Inflammatory macrophage (primary cell): Measurements from ENCODE around the gene ETV1.

Source experiments
- DNase-seq, 2 donors: peaks; one replicate each; pipeline ENCODE4 v3.0.0-alpha.2; 2020 to 2022
- total RNA-seq, 18 experiments: gene quantifications; one replicate each; lab custom pipeline; 2026; ENCODE audit warnings: mixed read lengths in 6 of 18, inconsistent platforms in 2 of 18; lab: John Stamatoyannopoulos, UW

Gene ETV1
- 0.04 to 0.68 (median 0.19) reads per million in 18 experiments for total RNA-seq

GRCh38 chr7:13989126-13989948, at the start of gene ETV1:
Gene ETV1, minus strand, starts transcription at chr7:13989666. Its CDS starts 614 bp downstream, at chr7:13989052.
- peak; percentile 4 to 16 for DNase-seq

- no peak for DNase-seq
Observed at GRCh38 chr7:14024406-14024805, 34.9 kb upstream of the ETV1 start.

GRCh38 chr7:14023838-14024237, 34.4 kb upstream of the ETV1 start:
- no peak for DNase-seq

GRCh38 chr7:14023342-14023741, 33.9 kb upstream of the ETV1 start:
- DNase-seq: no peak

- no peak for DNase-seq
Observed at GRCh38 chr7:14021069-14021468, 31.6 kb upstream of the ETV1 start.

GRCh38 chr7:14020339-14020900, 31.0 kb upstream of the ETV1 start:
- DNase-seq: no peak

GRCh38 chr7:14018751-14019150, 29.3 kb upstream of the ETV1 start:
- no peak for DNase-seq

- no peak for DNase-seq
Observed at GRCh38 chr7:14016950-14017349, 27.5 kb upstream of the ETV1 start.

- DNase-seq: no peak
Observed at GRCh38 chr7:14013898-14014297, 24.4 kb upstream of the ETV1 start.

- no peak for DNase-seq
Observed at GRCh38 chr7:14009453-14010418, 20.3 kb upstream of the ETV1 start.

- no peak for DNase-seq
Observed at GRCh38 chr7:14001139-14001538, 11.7 kb upstream of the ETV1 start.

GRCh38 chr7:14000247-14000646, 10.8 kb upstream of the ETV1 start:
- DNase-seq: no peak

- DNase-seq: no peak
Observed at GRCh38 chr7:13998866-13999265, 9.4 kb upstream of the ETV1 start.

- no peak for DNase-seq
Observed at GRCh38 chr7:13992596-13992964, 3.1 kb upstream of the ETV1 start.

- DNase-seq: no peak
Observed at GRCh38 chr7:13991791-13992595, 2.5 kb upstream of the ETV1 start.

- peak; percentile 78 to 85 for DNase-seq
Observed at GRCh38 chr7:13990984-13991790, 1.7 kb upstream of the ETV1 start.

- DNase-seq: peak; percentile 47 to 73
Observed at GRCh38 chr7:13990319-13990983, 985 bp upstream of the ETV1 start.

GRCh38 chr7:13989949-13990305, 461 bp upstream of the ETV1 start:
- no peak for DNase-seq

GRCh38 chr7:13988731-13989125, 738 bp downstream of the ETV1 start:
- no peak for DNase-seq

- DNase-seq: no peak
Observed at GRCh38 chr7:13988065-13988464, 1.4 kb downstream of the ETV1 start.

GRCh38 chr7:13987395-13987794, 2.1 kb downstream of the ETV1 start:
- DNase-seq: no peak
